Stomach (tissue), 4 donors: ENCODE measurements around the gene CFAP92.

ENCODE experiments used
- CTCF ChIP-seq, 7 experiments: fragments of 450-650 bp in 4 of 7; fragments of 200-600 bp in 3 of 7; sonication (generic) in 3 of 7; IDR thresholded peaks; one replicate each; pipeline ENCODE4 v1.5.1; 2016 to 2019; ENCODE audit warnings: antibody characterized with exemption in 7 of 7, control low read depth in 2 of 7, mild to moderate bottlenecking in 1 of 7
- EP300 ChIP-seq: sonication (generic); formaldehyde crosslinking; IDR thresholded peaks from one replicate; pipeline ENCODE4 v1.6.1; 2017; ENCODE audit warnings: antibody characterized with exemption
- POLR2A ChIP-seq, 4 donors: fragments of 450-650 bp; IDR thresholded peaks; one replicate each; pipeline ENCODE4 v1.6.1; 2016; ENCODE audit warnings: antibody characterized with exemption in 4 of 4, control low read depth in 2 of 4, mild to moderate bottlenecking in 1 of 4, moderate library complexity in 1 of 4
- POLR2AphosphoS5 ChIP-seq, 3 donors: sonication (generic); formaldehyde crosslinking; IDR thresholded peaks; one replicate each; pipeline ENCODE4 v1.6.1; 2016; ENCODE audit warnings: antibody characterized with exemption in 3 of 3

- TF ChIP-seq POLR2AphosphoS5 (IDR thresholded peaks at IDR 0.05) (no peak), CTCF (IDR thresholded peaks at IDR 0.05) (no peak), POLR2A (IDR thresholded peaks at IDR 0.05) (no peak), EP300 (no peak)
These were observed 41.7 kb upstream of the CFAP92 start for GRCh38 chr3:129035360-129036221.
